COR-L47 (cell line): Measurements from ENCODE around the gene PPA1.
"Not testable (repeated sequence)": the region's sequence is repeated elsewhere in the genome, so short reads cannot be mapped to it uniquely, and the experiment has no call there.

Source experiments
- DNase-seq: peaks from one replicate; lab custom pipeline; 2025; lab: John Stamatoyannopoulos, UW

The PPA1 gene

GRCh38 chr10:70169011-70169410 is 64.2 kb downstream of the PPA1 start:
- DNase-seq: no peak

DNA sequence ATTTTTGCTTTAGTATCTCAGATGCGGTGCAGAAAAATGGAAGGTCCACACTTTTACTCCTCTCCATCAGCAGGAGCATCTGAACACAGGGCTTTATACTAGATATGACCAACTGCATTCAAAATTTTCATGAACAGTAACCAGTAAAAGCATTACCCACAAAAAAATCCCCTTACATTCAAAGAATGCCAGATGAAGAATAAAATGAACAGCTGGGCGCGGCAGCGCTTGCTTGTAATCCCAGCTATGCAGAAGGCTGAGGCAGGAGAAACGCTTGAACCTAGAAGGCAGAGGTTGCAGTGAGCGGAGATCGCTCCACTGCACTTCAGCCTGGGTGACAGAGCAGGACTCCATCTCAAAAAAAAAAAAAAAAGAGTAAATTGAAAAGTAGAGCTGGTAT is 66.0 kb downstream of the PPA1 start:
- DNase-seq: no peak

- DNase-seq: no peak
Observed at GRCh38 chr10:70166394-70166793, 66.8 kb downstream of the PPA1 start.

DNA sequence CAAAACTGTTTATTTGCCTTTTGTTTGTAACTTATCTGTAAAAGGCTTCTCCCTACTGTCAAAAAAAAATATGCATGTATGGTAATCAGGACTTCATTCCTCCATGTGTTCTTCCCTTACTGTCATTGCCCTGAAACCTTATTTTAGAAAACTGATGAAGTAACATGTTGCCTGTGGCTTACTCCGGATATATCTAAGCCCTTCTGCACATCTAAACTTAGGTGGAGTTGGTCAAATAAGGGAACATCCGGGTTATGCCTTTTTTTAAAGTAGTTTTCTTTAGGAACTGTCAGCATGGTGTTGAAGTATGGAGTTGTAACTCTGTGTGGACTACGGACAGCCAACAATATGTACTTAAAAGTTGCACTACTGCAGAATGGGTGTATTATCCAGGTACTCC is 69.1 kb downstream of the PPA1 start:
- DNase-seq: no peak

- no peak for DNase-seq
Observed at GRCh38 chr10:70163448-70163847, 69.8 kb downstream of the PPA1 start.

GRCh38 chr10:70162892-70163201 is 70.4 kb downstream of the PPA1 start:
- DNase-seq: no peak

DNA sequence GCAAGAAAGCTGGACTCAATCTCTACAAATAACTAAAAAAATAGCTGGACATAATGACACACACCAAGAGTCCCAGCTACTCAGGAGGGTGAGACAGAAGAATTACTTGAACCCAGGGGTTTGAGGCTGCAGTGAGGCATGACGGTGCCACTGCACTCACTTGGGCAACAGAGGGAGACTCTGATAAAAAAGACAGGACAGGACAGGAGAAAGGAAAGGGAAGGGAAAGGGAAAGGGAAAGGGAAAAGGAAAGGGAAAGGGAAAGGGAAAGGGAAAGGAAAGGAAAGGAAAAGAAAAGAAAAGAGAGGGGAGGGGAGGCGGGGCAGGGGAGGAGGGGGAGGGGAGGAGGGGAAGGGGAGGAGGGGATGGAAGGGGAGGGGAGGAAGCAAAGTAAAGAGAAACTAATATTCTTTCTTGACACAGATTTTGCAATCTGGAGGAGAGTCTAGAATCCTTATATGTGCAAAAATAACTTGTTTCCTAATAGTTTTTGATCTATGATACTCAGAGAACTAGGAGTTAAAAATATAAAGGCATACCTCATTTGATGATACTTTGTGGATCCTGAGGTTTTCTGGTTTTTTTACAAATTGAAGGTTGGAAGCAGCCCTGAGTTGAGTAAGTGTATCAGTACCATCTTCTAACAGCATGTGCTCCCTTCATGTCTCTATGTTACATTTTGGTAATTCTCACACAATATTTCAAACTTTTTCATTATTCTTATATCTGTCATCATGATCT is 70.9 kb downstream of the PPA1 start:
- DNase-seq: no peak

DNA sequence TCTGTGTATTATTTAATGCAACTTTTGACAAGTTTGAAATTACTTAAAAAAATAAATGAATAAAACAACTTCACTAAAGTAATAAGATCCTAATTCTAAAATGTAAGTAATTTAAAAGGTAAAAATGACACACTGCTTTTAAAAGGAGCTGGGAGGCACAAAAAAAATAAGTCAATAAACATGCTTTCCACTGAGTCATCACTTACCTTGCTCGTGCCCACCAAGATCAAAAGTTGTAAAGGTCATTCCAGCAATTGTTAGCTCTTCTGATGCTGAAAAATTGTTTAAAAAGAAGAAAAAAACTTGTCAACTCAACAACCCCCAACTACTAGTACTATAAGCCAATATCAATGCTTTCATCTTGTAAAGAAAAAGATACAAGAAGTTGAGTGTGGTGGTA is 72.4 kb downstream of the PPA1 start:
- DNase-seq: no peak

DNA sequence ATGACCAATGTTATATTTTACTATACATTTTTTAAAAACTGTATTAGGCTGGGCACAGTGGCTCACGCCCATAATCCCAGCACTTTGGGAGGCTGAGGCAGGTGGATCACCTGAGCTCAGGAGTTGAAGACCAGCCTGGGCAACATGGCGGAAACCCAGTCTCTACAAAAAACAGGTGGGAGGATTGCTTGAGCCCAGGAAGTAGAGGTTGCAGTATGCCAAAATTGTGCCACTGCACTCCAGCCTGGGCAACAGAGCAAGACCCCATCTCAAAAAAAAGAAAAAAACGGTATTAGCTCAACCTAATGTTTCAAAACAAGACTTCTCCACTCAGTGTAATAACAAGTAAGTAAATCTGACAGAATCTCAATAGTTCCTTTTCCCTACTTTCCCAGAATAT is 73.9 kb downstream of the PPA1 start:
- not testable (repeated sequence) for DNase-seq

DNA sequence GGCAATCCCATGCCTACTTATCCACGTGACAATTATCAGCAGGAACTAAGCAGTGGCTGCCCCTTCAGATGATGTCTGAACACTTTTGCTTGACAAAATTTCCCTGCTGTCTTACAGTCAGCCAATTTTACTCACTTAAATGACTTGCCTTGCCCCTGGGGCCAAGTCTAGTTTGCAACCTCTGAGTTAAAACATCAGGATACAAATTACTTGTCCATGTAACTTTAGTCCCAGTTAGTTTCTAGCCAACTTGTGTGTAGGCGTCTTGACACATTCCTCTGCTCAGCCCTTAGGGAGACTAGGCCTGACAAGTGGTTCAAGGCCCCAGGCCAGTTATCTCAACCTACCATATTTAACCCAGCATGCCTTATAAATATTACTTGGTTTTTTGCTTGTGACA is 75.1 kb downstream of the PPA1 start:
- DNase-seq: no peak

DNA sequence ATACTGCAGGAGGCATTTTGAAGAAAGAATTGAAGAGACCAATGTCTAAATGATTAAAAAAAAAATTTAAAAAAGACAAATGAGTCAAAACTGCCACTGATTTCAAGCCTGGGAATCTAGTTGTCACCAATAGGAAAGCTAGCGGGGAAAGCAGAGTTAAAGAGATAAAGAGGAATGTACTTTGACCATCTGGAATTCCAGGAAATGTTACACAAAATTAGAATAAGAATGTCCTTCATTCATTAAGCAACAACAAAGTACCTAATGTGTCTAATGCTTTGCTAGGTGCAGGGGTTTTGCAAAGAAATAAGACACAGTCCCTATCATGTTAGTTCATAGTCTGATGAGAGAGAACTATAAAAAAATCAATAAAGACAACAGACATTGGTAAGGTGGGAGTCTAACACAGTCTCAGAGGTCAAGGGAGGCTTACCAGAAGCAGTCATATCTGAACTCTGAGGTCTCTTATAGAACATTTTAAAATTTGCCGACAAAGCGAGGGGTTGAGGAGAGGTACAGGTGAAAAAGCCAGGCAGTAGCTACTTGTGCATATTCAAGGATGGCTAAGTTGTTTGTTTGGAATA is 77.9 kb downstream of the PPA1 start:
- no peak for DNase-seq
